ENCODE results near the gene CFP.

The CFP gene

GRCh38 chrX:47637546-47638195 lies 7.9 kb upstream of the CFP start:
- no peak for DNase-seq (ENCODE audit: low read depth)

- DNase-seq (ENCODE audit: low read depth): no peak
These were observed 5.3 kb upstream of the CFP start for GRCh38 chrX:47634871-47635575.

- no peak for DNase-seq (ENCODE audit: low read depth)
These were observed 4.2 kb upstream of the CFP start for GRCh38 chrX:47633689-47634590.

- no peak for DNase-seq (ENCODE audit: low read depth)
These were observed 2.9 kb upstream of the CFP start for GRCh38 chrX:47632666-47633065.

GRCh38 chrX:47631676-47632075 lies 1.9 kb upstream of the CFP start:
- DNase-seq (ENCODE audit: low read depth): no peak

GRCh38 chrX:47628982-47629381 lies 748 bp downstream of the CFP start:
- no peak for DNase-seq (ENCODE audit: low read depth)

DNA sequence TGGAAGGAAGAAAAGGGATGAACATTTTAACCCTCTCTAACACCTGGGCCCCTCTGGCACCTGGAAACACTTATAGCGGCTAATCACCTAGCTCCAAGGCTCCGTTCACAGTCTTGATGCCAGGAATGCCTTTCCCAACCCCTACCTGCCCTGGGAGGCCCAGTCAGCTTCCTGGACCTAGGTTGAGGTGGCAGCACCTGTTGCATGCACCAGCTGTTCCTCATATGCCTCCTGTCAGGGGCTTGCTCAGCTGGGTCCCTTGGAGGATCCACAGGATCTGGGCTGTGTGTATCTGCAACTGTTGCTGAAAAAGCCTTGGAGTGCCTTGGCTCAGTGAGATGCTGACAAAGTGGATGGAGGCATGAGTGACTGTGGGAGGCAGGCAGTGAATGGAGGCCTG lies 4.4 kb downstream of the CFP start:
- DNase-seq (ENCODE audit: low read depth): no peak

- DNase-seq (ENCODE audit: low read depth): no peak
These were observed 6.1 kb downstream of the CFP start for GRCh38 chrX:47623540-47624027.

DNA sequence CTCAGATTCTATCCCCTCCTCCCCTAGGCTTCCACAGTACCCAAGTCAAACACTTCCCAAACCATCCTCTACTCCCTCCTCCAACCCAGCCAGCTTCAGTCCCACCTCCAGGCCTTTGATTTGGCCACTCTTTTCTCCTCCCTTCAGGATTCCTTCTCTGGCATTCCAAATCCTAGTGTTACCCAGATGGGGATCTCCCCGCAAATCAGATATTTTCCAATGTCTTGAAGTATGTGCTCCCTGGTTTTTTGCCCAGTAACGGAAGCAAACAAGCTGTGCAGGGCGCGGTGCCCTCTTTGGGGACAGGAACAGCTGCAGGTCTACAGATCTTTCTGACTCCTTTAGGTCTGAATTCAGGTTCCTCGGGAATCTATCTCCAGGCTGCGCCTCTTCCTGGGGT lies 7.9 kb downstream of the CFP start:
- DNase-seq (ENCODE audit: low read depth): no peak

- no peak for DNase-seq (ENCODE audit: low read depth)
These were observed 9.4 kb downstream of the CFP start for GRCh38 chrX:47620303-47620685.

- peak; percentile 59 for DNase-seq (ENCODE audit: low read depth)
These were observed 10.0 kb downstream of the CFP start, which contains the start of gene SYN1 for GRCh38 chrX:47619486-47620302. Gene SYN1 (minus strand): TSS chrX:47619857. CDS start chrX:47619728, 129 bp downstream.

DNA sequence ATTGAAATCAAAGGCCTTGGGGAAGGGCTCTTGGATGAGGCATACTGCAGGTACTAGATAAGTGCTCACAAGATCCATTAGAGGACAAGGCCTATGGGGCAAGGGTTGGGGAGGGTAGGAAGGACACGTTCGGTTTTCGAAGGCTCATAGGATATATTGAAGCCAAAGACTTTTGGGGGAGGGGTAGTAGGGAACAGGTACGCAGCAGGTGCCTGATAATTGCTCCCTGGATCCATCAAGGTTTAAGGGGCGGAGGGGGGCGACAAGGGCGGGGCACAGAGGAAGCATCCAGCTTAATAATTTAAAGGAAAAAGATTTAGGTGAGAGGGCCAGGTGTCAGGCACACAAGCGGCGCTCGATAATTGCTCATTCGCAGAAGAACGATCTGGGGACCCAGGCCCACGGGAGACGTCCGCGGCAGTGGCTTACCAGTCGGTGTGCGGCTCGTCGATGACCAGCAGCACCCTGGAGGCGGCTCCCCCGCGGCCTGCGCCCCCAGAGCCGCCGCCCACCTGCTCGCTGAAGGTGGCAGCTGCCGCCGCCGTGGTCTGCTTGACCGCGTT lies 10.7 kb downstream of the CFP start:
- DNase-seq (ENCODE audit: low read depth): no peak

DNA sequence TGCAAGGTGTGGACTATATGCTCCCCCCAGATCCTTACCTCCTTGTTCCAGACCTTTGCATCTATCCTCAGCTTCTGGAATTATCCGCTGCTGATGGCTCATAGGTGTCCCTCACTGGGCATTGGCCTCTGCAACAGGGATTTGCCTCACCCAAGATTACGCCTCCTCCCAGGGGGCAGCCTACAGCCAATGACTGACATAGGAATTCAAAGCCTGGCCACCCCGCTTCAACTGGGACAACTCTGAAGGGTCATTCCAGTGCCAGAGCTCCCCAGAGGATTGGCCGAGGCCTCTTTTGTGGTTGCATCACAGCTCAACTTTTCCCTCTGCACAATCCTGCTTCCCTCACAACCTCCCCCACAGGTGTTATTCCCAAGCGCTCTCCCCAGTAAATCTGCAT lies 15.1 kb downstream of the CFP start:
- no peak for DNase-seq (ENCODE audit: low read depth)

GRCh38 chrX:47613082-47613481 lies 16.6 kb downstream of the CFP start:
- DNase-seq (ENCODE audit: low read depth): no peak

- no peak for DNase-seq (ENCODE audit: low read depth)
These were observed 17.3 kb downstream of the CFP start for GRCh38 chrX:47612418-47612817.

DNA sequence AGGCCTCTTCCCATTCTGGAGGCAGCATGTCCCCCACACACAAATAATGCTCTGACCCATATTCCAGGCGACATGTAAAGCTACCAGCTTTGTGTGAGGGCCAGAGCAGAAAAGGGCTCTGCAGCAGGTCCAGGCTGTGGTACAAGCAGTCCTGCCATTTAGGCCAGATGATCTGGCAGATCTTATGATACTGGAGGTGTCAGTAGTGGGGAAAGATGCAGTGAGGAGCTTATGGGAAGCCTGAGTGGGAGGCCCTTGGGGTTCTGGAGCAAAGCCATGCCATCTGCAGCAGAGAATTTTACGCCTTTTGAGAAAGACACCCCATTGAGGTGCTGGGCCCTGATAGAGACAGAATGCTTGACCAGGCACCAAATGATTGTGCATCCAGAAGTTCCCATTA lies 17.8 kb downstream of the CFP start:
- DNase-seq (ENCODE audit: low read depth): no peak

- no peak for DNase-seq (ENCODE audit: low read depth)
These were observed 18.2 kb downstream of the CFP start for GRCh38 chrX:47611489-47611888.

- no peak for DNase-seq (ENCODE audit: low read depth)
These were observed 19.2 kb downstream of the CFP start for GRCh38 chrX:47610511-47610910.

GRCh38 chrX:47608130-47608810 lies 21.5 kb downstream of the CFP start:
- no peak for DNase-seq (ENCODE audit: low read depth)

DNA sequence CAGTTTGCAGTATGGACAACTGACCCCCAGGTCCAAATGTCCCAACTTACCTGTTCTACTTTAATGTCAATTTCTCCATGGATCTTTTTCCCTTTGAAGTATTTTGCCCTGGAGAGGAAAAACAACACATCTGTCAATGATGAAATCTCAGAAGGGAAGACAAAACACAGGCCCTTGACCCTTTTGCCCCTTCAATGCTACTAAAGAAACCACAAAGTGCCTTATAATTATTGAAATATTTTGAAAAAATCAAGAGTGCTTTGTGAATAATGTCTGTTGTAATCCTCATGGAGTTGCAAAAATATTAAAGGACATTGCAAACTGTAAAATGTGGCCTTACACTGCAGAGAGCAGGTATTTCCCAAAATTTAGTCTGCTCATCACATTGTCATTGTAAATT lies 22.6 kb downstream of the CFP start:
- no peak for DNase-seq (ENCODE audit: low read depth)

DNA sequence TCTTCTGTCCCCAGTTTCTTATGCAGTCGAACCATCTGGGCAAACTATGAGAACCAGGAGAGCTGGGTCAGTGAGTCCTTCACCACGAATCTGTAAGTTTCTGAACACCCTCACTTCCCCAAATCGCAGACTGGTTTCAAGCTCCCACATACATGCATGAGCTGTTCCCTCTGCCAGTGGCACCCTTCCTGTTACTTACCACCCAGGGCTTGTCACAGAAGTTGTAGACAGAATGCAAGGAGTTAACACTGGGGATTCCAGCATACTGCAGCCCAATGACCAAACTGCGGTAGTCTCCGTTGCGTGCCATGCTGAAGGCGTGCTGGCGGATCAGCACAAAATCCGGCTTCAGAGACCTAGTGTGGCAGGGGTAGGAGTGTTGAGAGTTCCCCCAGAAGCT lies 24.7 kb downstream of the CFP start:
- no peak for DNase-seq (ENCODE audit: low read depth)

Measured in stimulated activated CD8-positive, alpha-beta memory T cell treated with anti-CD3 and anti-CD28 coated beads, Interleukin-12 subunit alpha, Interleukin-12 subunit beta, amount 100 ng/mL, for 1 hour (primary cell).